NCI-H2196 treated with DMSO at 0.1 percent for 48 hours (cell line): ENCODE results near the gene SLC25A39.

Experiments
- DNase-seq: peaks from one replicate; lab custom pipeline; 2025; ENCODE audit not compliant: unreplicated experiment; lab: John Stamatoyannopoulos, UW

The SLC25A39 gene

GRCh38 chr17:44280392-44280937, 44.2 kb downstream of the SLC25A39 start:
- DNase-seq, result no peak

DNA sequence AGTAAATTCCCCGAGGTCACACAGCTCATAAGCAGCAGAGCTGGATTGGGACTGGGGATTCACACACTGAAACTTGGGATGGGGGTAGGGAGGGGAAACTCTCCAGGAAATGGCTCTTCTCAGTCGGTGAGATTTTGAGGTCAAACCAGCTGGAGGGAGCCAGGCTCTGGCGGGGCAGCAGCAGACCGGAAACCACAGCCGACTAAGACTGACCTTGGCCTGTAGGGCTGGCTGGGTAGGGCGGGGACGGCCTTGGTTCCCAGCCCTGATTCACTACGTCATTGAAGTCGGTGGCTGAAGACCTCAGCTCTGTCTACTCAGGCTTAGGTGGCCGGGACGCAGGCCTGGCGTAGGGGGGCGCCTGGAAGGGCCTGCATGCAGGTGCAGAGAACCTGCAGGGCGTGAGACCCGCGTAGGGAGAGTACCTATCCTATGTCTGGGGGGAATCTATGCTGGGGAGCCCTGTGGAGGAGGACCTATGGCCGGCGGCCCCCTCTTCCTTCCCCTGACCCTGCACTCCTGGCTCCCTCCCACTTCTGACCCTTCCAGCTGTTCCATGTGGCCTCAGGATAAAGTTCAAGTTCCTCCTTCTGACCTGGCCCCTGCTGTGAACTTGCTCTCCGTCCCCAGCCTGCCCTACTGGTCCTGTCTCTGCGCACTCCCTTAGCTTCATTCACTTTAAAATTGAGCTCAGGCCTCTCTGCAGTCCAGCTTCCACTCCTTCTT, 44.8 kb downstream of the SLC25A39 start:
- DNase-seq, result no peak

DNA sequence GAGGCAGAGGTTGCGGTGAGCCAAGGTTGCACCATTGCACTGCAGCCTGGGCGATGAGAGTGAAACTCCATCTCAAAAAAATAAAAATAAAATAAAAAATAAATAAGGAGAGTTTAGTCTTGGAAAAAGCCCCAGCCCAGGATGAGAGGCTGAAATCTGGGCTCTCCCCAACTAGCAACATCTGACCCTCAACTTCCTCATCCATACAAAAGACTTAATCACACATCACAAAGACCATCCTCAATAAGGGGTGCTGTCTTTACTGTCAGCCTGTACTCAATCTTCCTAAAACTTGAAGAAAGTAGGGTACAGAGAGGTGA, 45.3 kb downstream of the SLC25A39 start:
- no peak for DNase-seq

DNA sequence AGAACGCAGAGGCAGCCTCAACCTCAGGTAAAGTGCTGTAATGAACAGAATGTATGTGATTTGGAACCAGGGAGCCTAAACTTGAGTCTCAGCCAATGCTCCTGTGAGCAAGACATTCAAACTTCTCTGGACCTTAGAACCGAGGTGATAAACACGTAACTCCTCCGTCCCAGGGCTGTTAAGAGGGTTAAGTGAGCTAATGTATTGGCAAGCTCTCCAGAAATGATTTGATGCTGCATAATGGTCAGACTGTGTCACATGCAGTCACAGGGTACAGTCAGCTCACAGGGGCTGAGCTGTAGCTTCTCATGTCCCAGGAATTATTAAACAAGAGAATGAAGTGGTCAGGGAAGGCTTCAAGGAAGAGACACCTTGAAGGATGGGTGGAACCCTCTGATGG, 46.6 kb downstream of the SLC25A39 start:
- no peak for DNase-seq

DNA sequence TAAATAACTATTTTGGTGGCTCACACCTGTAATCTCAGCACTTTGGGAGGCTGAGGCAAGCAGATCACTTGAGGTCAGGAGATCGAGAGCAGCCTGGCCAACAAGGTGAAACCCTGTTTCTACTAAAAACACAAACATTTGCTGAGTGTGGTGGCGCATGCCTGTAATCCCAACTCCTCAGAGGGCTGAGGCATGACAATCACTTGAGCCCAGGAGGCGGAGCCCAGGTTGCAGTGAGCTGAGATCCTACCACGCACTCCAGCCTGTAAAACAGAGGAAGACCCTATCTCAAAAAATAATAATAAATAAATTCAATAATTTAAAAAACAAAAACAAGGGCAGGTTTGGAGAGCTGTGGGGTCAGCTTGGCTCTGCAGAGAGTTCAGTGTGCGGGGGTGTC, 51.0 kb downstream of the SLC25A39 start:
- no peak for DNase-seq

- DNase-seq, result no peak
Measured at GRCh38 chr17:44272954-44273353, 51.7 kb downstream of the SLC25A39 start.

DNA sequence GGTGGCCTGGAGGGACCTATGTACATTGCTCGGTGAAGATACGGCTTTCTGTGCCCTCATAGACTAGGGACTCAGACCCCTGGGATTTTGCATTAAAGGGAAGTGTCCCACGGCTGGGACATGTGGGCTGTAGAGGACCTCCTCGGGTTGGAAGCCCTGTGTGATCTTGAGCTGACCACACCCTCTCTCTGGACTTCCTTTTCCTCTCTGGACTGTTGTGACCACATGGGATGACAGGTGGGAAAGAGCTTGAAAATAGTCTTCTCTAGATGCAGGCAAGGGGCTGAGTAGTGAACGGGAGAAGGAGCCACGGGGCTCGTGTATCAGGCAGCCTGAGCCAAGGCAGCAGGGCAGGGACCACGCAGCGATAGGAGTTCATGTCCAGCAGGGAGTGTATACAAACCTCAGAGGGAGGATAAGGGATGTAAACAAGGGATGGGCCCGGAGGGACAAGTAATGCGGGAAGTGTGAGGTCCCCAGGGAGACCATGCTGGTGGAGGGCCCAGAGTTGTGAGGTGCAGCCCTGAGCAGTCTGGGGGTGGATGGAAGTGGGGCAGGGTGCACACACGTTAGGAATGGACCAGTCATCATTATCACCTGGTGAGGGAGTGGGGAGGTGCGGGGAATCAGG, 52.2 kb downstream of the SLC25A39 start:
- no peak for DNase-seq
